Activated T-helper 17 cell treated with anti-CD3 and anti-CD28 coated beads, Interleukin-2, amount 50 U/mL, for 72 hours (primary cell): ENCODE data around the gene SEC14L5. TPM values are rescaled to one million over a fixed set of nuclear protein-coding genes. Genes with fewer than 3 reads are reported as not detected.

ENCODE experiments used
- ATAC-seq: fragments of 150-1000 bp; cut with Tn5 transposase; replicated peaks from 2 replicates; pipeline ENCODE4 v1.10.0; 2021; ENCODE audit warnings: mild to moderate bottlenecking, moderate library complexity
- H3K27ac Mint-ChIP-seq: one replicate; pipeline ENCODE4 v1.8.0; 2022; ENCODE audit warnings: mixed read lengths
- H3K27me3 Mint-ChIP-seq: one replicate; pipeline ENCODE4 v1.8.0; 2022; ENCODE audit warnings: mixed read lengths
- H3K36me3 Mint-ChIP-seq: one replicate; pipeline ENCODE4 v1.8.0; 2022; ENCODE audit warnings: low read depth, mild to moderate bottlenecking, mixed read lengths
- H3K4me1 Mint-ChIP-seq: one replicate; pipeline ENCODE4 v1.8.0; 2022; ENCODE audit warnings: mixed read lengths
- H3K4me3 Mint-ChIP-seq: one replicate; pipeline ENCODE4 v1.8.0; 2022; ENCODE audit warnings: mild to moderate bottlenecking, mixed read lengths
- H3K9me3 Mint-ChIP-seq: one replicate; pipeline ENCODE4 v1.8.0; 2022; ENCODE audit warnings: mixed read lengths
- total RNA-seq, 2 donors: library from RNA; stranded (reverse); gene quantifications; one replicate each; pipeline ENCODE4 v1.2.3, GENCODE V29; 2022

SEC14L5 gene
- total RNA-seq, 2 donors from 2014 or later, result 0.61 to 1.0 TPM

GRCh38 chr16:4979736-4980660 is 21.9 kb downstream of the SEC14L5 start:
- Mint-ChIP-seq H3K9me3 (no peaks in the 10 kb centered on the region), H3K4me1 (no peaks in the 10 kb centered on the region), H3K27me3 (peaks cover 16% of the 10 kb centered on the region), H3K4me3 (no peak overlapping the region), H3K36me3 (no peaks in the 10 kb centered on the region), H3K27ac (no peak overlapping the region)
- ATAC-seq, result no peak

GRCh38 chr16:4980691-4981090 is 22.6 kb downstream of the SEC14L5 start:
- Mint-ChIP-seq H3K27ac (no peak overlapping the region), H3K36me3 (no peaks in the 10 kb centered on the region), H3K9me3 (no peaks in the 10 kb centered on the region), H3K4me3 (no peak overlapping the region), H3K4me1 (no peaks in the 10 kb centered on the region), H3K27me3 (peaks cover 16% of the 10 kb centered on the region)
- ATAC-seq, result no peak

GRCh38 chr16:4981473-4981872 is 23.3 kb downstream of the SEC14L5 start:
- no peaks in the 10 kb centered on the region for H3K36me3 Mint-ChIP-seq
- H3K27ac Mint-ChIP-seq, result no peak overlapping the region
- H3K9me3 Mint-ChIP-seq, result no peaks in the 10 kb centered on the region
- no peaks in the 10 kb centered on the region for H3K4me1 Mint-ChIP-seq
- H3K4me3 Mint-ChIP-seq, result no peak overlapping the region
- no peak for ATAC-seq
- H3K27me3 Mint-ChIP-seq, result peaks cover 19% of the 10 kb centered on the region

GRCh38 chr16:4982056-4982867 is 24.1 kb downstream of the SEC14L5 start:
- no peak overlapping the region for H3K27ac Mint-ChIP-seq
- no peaks in the 10 kb centered on the region for H3K36me3 Mint-ChIP-seq
- H3K4me3 Mint-ChIP-seq, result no peak overlapping the region
- peaks cover 25% of the 10 kb centered on the region for H3K27me3 Mint-ChIP-seq
- no peaks in the 10 kb centered on the region for H3K9me3 Mint-ChIP-seq
- no peak for ATAC-seq
- H3K4me1 Mint-ChIP-seq, result no peaks in the 10 kb centered on the region

- Mint-ChIP-seq H3K9me3 (no peaks in the 10 kb centered on the region), H3K4me3 (no peak overlapping the region), H3K27ac (no peak overlapping the region), H3K36me3 (no peaks in the 10 kb centered on the region), H3K4me1 (no peaks in the 10 kb centered on the region), H3K27me3 (peaks cover 34% of the 10 kb centered on the region)
- no peak for ATAC-seq
These were observed 26.3 kb downstream of the SEC14L5 start for GRCh38 chr16:4984174-4984990.

GRCh38 chr16:4987250-4987579 is 29.1 kb downstream of the SEC14L5 start:
- H3K36me3 Mint-ChIP-seq, result no peaks in the 10 kb centered on the region
- no peak overlapping the region for H3K4me3 Mint-ChIP-seq
- H3K27ac Mint-ChIP-seq, result no peak overlapping the region
- H3K9me3 Mint-ChIP-seq, result no peaks in the 10 kb centered on the region
- H3K4me1 Mint-ChIP-seq, result no peaks in the 10 kb centered on the region
- peaks cover 26% of the 10 kb centered on the region for H3K27me3 Mint-ChIP-seq
- no peak for ATAC-seq

- H3K27ac Mint-ChIP-seq, result no peak overlapping the region
- H3K4me3 Mint-ChIP-seq, result no peak overlapping the region
- ATAC-seq, result no peak
- no peaks in the 10 kb centered on the region for H3K9me3 Mint-ChIP-seq
- H3K27me3 Mint-ChIP-seq, result peaks cover 26% of the 10 kb centered on the region
- no peaks in the 10 kb centered on the region for H3K4me1 Mint-ChIP-seq
- H3K36me3 Mint-ChIP-seq, result no peaks in the 10 kb centered on the region
These were observed 29.6 kb downstream of the SEC14L5 start for GRCh38 chr16:4987580-4988374.

GRCh38 chr16:4988647-4989046 is 30.5 kb downstream of the SEC14L5 start:
- Mint-ChIP-seq H3K36me3 (no peaks in the 10 kb centered on the region), H3K27ac (no peak overlapping the region), H3K27me3 (peaks cover 26% of the 10 kb centered on the region), H3K4me3 (no peak overlapping the region), H3K4me1 (no peaks in the 10 kb centered on the region), H3K9me3 (no peaks in the 10 kb centered on the region)
- no peak for ATAC-seq

GRCh38 chr16:4989391-4990006 is 31.4 kb downstream of the SEC14L5 start:
- Mint-ChIP-seq H3K27ac (no peak overlapping the region), H3K9me3 (no peaks in the 10 kb centered on the region), H3K36me3 (no peaks in the 10 kb centered on the region), H3K27me3 (peaks cover 21% of the 10 kb centered on the region), H3K4me1 (no peaks in the 10 kb centered on the region), H3K4me3 (no peak overlapping the region)
- no peak for ATAC-seq

- Mint-ChIP-seq H3K27ac (no peak overlapping the region), H3K36me3 (no peaks in the 10 kb centered on the region), H3K27me3 (peaks cover 25% of the 10 kb centered on the region), H3K9me3 (no peaks in the 10 kb centered on the region), H3K4me3 (no peak overlapping the region), H3K4me1 (no peaks in the 10 kb centered on the region)
- ATAC-seq, result no peak
These were observed 32.3 kb downstream of the SEC14L5 start for GRCh38 chr16:4990415-4990814.

- H3K4me1 Mint-ChIP-seq, result no peaks in the 10 kb centered on the region
- no peak overlapping the region for H3K4me3 Mint-ChIP-seq
- H3K27me3 Mint-ChIP-seq, result peaks cover 23% of the 10 kb centered on the region
- no peak for ATAC-seq
- H3K36me3 Mint-ChIP-seq, result no peaks in the 10 kb centered on the region
- H3K27ac Mint-ChIP-seq, result no peak overlapping the region
- no peaks in the 10 kb centered on the region for H3K9me3 Mint-ChIP-seq
These were observed 33.6 kb downstream of the SEC14L5 start for GRCh38 chr16:4991754-4992153.

GRCh38 chr16:4994719-4995434 is 36.7 kb downstream of the SEC14L5 start:
- no peaks in the 10 kb centered on the region for H3K4me1 Mint-ChIP-seq
- no peak overlapping the region for H3K27ac Mint-ChIP-seq
- H3K27me3 Mint-ChIP-seq, result peaks cover 14% of the 10 kb centered on the region
- no peaks in the 10 kb centered on the region for H3K9me3 Mint-ChIP-seq
- ATAC-seq, result no peak
- no peaks in the 10 kb centered on the region for H3K36me3 Mint-ChIP-seq
- H3K4me3 Mint-ChIP-seq, result no peak overlapping the region

GRCh38 chr16:5000573-5001001 is 42.5 kb downstream of the SEC14L5 start:
- Mint-ChIP-seq H3K9me3 (no peaks in the 10 kb centered on the region), H3K27me3 (peaks cover 12% of the 10 kb centered on the region), H3K36me3 (no peaks in the 10 kb centered on the region), H3K4me3 (no peak overlapping the region), H3K27ac (no peak overlapping the region), H3K4me1 (no peaks in the 10 kb centered on the region)
- no peak for ATAC-seq
